Subcutaneous adipose tissue (tissue), 4 donors: ENCODE results near the gene ARHGAP32. TPM values are rescaled to one million over a fixed set of nuclear protein-coding genes. Genes with fewer than 3 reads are reported as not detected.

Experiments used
- CTCF ChIP-seq: fragments of 450-650 bp; IDR thresholded peaks from one replicate; pipeline ENCODE4 v1.5.1; 2016; ENCODE audit warnings: low read depth, mild to moderate bottlenecking, control low read depth, antibody characterized with exemption, moderate library complexity
- total RNA-seq, 4 donors: library from RNA; depleted of rRNA; stranded (reverse); fragments of >200 nt; gene quantifications; one replicate each; pipeline ENCODE4 v1.1.0, GENCODE V29; 2016

ARHGAP32 gene
- total RNA-seq, 4 donors from 2014 or later, result 10.9 to 19.6 (median 16.0) TPM

- TF ChIP-seq CTCF, result no peak
These were observed 22.7 kb upstream of the ARHGAP32 start for GRCh38 chr11:129214710-129215295.

- no peak for TF ChIP-seq CTCF
These were observed 21.1 kb upstream of the ARHGAP32 start for GRCh38 chr11:129213261-129213660.

GRCh38 chr11:129211397-129211796, 19.3 kb upstream of the ARHGAP32 start:
- TF ChIP-seq CTCF, result no peak

- TF ChIP-seq CTCF, result no peak
These were observed 18.7 kb upstream of the ARHGAP32 start for GRCh38 chr11:129210831-129211181.

GRCh38 chr11:129209891-129210830, 18.0 kb upstream of the ARHGAP32 start:
- no peak for TF ChIP-seq CTCF

- no peak for TF ChIP-seq CTCF
These were observed 16.7 kb upstream of the ARHGAP32 start for GRCh38 chr11:129208863-129209262.

- no peak for TF ChIP-seq CTCF
These were observed 12.2 kb upstream of the ARHGAP32 start for GRCh38 chr11:129204150-129204838.
